ENCODE measurements around the gene LRFN3.
"Not testable (repeated sequence)": the region's sequence is repeated elsewhere in the genome, so short reads cannot be mapped to it uniquely, and the experiment has no call there.

Gene LRFN3

GRCh38 chr19:35907377-35907745 lies 28.8 kb upstream of the LRFN3 start:
- DNase-seq (ENCODE audit: low spot score) = no peak

- no peak for DNase-seq (ENCODE audit: low spot score)
Observed at GRCh38 chr19:35908010-35908441, 28.1 kb upstream of the LRFN3 start, which contains the start of gene TYROBP. TYROBP (minus strand) TSS chr19:35908295; CDS start chr19:35908228, 67 bp downstream.

- DNase-seq (ENCODE audit: low spot score) = no peak
Observed at GRCh38 chr19:35908973-35909683, 27.0 kb upstream of the LRFN3 start.

GRCh38 chr19:35909684-35910035 lies 26.5 kb upstream of the LRFN3 start:
- DNase-seq (ENCODE audit: low spot score) = no peak

GRCh38 chr19:35910355-35910754 lies 25.8 kb upstream of the LRFN3 start:
- not testable (repeated sequence) for DNase-seq (ENCODE audit: low spot score)

- DNase-seq (ENCODE audit: low spot score) = no peak
Observed at GRCh38 chr19:35911173-35911572, 25.0 kb upstream of the LRFN3 start.

GRCh38 chr19:35911790-35912189 lies 24.4 kb upstream of the LRFN3 start:
- peak; percentile 43 for DNase-seq (ENCODE audit: low spot score)

- DNase-seq (ENCODE audit: low spot score) = no peak
Observed at GRCh38 chr19:35913589-35913988, 22.6 kb upstream of the LRFN3 start.

GRCh38 chr19:35915443-35915842 lies 20.7 kb upstream of the LRFN3 start:
- DNase-seq (ENCODE audit: low spot score) = no peak

GRCh38 chr19:35919306-35919705 lies 16.9 kb upstream of the LRFN3 start:
- no peak for DNase-seq (ENCODE audit: low spot score)

GRCh38 chr19:35921012-35921411 lies 15.2 kb upstream of the LRFN3 start:
- DNase-seq (ENCODE audit: low spot score) = no peak

GRCh38 chr19:35925501-35925900 lies 10.7 kb upstream of the LRFN3 start:
- no peak for DNase-seq (ENCODE audit: low spot score)

GRCh38 chr19:35928507-35928906 lies 7.7 kb upstream of the LRFN3 start:
- DNase-seq (ENCODE audit: low spot score) = no peak

GRCh38 chr19:35929876-35930275 lies 6.3 kb upstream of the LRFN3 start:
- no peak for DNase-seq (ENCODE audit: low spot score)

GRCh38 chr19:35931161-35931873 lies 4.9 kb upstream of the LRFN3 start:
- DNase-seq (ENCODE audit: low spot score) = peak; percentile 99

GRCh38 chr19:35931874-35932202 lies 4.3 kb upstream of the LRFN3 start:
- DNase-seq (ENCODE audit: low spot score) = no peak

GRCh38 chr19:35932291-35932936 lies 3.8 kb upstream of the LRFN3 start:
- no peak for DNase-seq (ENCODE audit: low spot score)

- DNase-seq (ENCODE audit: low spot score) = no peak
Observed at GRCh38 chr19:35936738-35937268, 629 bp downstream of the LRFN3 start.

GRCh38 chr19:35937345-35938281 lies 1.4 kb downstream of the LRFN3 start:
- no peak for DNase-seq (ENCODE audit: low spot score)

- DNase-seq (ENCODE audit: low spot score) = no peak
Observed at GRCh38 chr19:35938282-35939224, 2.4 kb downstream of the LRFN3 start.

Measured in LoVo (cell line).